IgD-negative memory B cell (primary cell): ENCODE results near the gene MEF2D. TPM values are rescaled to one million over a fixed set of nuclear protein-coding genes. Genes with fewer than 3 reads are reported as not detected.

Source experiments
- polyA plus RNA-seq: library from polyadenylated mRNA; unstranded; fragments of 300-500 nt; fragmentation: Illumina TruSeq; gene quantifications from one replicate; pipeline ENCODE4 v1.2.3, GENCODE V29; 2021

MEF2D gene
- polyA plus RNA-seq, 1 donor from 2014 or later: 16.2 TPM

Other genes with a start within 250 kb of the MEF2D start
- gene SMG5, start 217.9 kb downstream of the MEF2D start, polyA plus RNA-seq: 27.2 TPM
- 9.3 TPM for gene TMEM79, start 216.4 kb downstream of the MEF2D start, polyA plus RNA-seq
- 11.5 TPM for gene GLMP, start 205.1 kb downstream of the MEF2D start, polyA plus RNA-seq
- gene VHLL, start 201.5 kb downstream of the MEF2D start, polyA plus RNA-seq: not detected
- gene CCT3, start 162.5 kb downstream of the MEF2D start, polyA plus RNA-seq: 172 TPM
- 2.5 TPM for gene TSACC, start 162.2 kb downstream of the MEF2D start, polyA plus RNA-seq
- not detected for gene RHBG, start 131.6 kb downstream of the MEF2D start, polyA plus RNA-seq
- gene IQGAP3, start 71.8 kb upstream of the MEF2D start, polyA plus RNA-seq: not detected
- 0.38 TPM for gene TTC24, start 78.9 kb upstream of the MEF2D start, polyA plus RNA-seq
- 121 TPM for gene NAXE, start 91.0 kb upstream of the MEF2D start, polyA plus RNA-seq
- 45.5 TPM for gene GPATCH4, start 100.7 kb upstream of the MEF2D start, polyA plus RNA-seq
- not detected for gene HAPLN2, start 118.6 kb upstream of the MEF2D start, polyA plus RNA-seq
- not detected for gene BCAN, start 141.3 kb upstream of the MEF2D start, polyA plus RNA-seq
- not detected for gene NES, start 176.6 kb upstream of the MEF2D start, polyA plus RNA-seq
- gene CRABP2, start 204.8 kb upstream of the MEF2D start, polyA plus RNA-seq: 0.31 TPM
- gene METTL25B, start 227.7 kb upstream of the MEF2D start, polyA plus RNA-seq: 11.5 TPM
- gene ISG20L2, start 228.0 kb upstream of the MEF2D start, polyA plus RNA-seq: 39.7 TPM
- 93.7 TPM for gene MRPL24, start 240.3 kb upstream of the MEF2D start, polyA plus RNA-seq